PFSK-1 (cell line): Measurements from ENCODE around the gene TMEM50B.

Source experiments
- SIN3A ChIP-seq: IDR thresholded peaks from 2 replicates; pipeline ENCODE4 v1.6.1; 2012; ENCODE audit warnings: mild to moderate bottlenecking, low read length, moderate library complexity, borderline replicate concordance; ENCODE audit not compliant: insufficient read depth
- TAF1 ChIP-seq: IDR thresholded peaks from 2 replicates; pipeline ENCODE4 v1.6.1; 2012; ENCODE audit warnings: low read length, control low read depth, borderline replicate concordance; ENCODE audit not compliant: insufficient read depth
- TF ChIP-seq, protein P1 (sequence below), 2 experiments: IDR thresholded peaks; 2 replicates each; pipeline versions ENCODE4 v1.6.1 to v1.8.0; 2011 to 2012; ENCODE audit warnings: low read depth in 2 of 2, low read length in 2 of 2, control low read depth in 1 of 2, inconsistent platforms in 1 of 2, mild to moderate bottlenecking in 1 of 2, moderate library complexity in 1 of 2; ENCODE audit not compliant: insufficient read depth in 1 of 2

DNA sequence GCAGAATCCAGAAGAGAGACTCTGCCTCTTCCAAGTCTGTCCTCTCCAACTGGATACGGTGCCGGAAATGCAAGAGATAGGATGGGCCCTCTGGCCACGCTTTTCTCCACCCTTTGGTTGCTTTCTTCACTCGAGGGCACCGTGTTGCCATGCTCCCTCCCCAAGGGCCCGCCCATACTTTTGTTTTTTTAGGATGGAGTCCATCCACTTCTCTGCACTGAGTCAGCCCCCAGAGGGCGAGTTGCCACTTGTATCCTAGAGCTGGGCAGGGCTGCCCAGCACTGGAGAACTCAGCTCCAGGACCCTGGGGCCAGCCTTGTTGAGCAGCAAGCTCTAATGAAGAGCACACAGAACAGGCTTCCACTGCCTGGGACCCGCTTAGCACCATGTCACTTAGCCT, 51.1 kb downstream of the TMEM50B start:
- TF ChIP-seq TAF1 (no peak), SIN3A (no peak)
- TF ChIP-seq, protein P1, sequence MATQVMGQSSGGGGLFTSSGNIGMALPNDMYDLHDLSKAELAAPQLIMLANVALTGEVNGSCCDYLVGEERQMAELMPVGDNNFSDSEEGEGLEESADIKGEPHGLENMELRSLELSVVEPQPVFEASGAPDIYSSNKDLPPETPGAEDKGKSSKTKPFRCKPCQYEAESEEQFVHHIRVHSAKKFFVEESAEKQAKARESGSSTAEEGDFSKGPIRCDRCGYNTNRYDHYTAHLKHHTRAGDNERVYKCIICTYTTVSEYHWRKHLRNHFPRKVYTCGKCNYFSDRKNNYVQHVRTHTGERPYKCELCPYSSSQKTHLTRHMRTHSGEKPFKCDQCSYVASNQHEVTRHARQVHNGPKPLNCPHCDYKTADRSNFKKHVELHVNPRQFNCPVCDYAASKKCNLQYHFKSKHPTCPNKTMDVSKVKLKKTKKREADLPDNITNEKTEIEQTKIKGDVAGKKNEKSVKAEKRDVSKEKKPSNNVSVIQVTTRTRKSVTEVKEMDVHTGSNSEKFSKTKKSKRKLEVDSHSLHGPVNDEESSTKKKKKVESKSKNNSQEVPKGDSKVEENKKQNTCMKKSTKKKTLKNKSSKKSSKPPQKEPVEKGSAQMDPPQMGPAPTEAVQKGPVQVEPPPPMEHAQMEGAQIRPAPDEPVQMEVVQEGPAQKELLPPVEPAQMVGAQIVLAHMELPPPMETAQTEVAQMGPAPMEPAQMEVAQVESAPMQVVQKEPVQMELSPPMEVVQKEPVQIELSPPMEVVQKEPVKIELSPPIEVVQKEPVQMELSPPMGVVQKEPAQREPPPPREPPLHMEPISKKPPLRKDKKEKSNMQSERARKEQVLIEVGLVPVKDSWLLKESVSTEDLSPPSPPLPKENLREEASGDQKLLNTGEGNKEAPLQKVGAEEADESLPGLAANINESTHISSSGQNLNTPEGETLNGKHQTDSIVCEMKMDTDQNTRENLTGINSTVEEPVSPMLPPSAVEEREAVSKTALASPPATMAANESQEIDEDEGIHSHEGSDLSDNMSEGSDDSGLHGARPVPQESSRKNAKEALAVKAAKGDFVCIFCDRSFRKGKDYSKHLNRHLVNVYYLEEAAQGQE (IDR thresholded peaks at IDR 0.05; ENCODE audit: insufficient read depth in 1 of 2, low read depth in 2 of 2, low read length in 2 of 2): no peak
